Prostate gland (tissue), 2 donors: Measurements from ENCODE around the gene PROM2.

Experiments used
- CTCF ChIP-seq, 4 experiments: fragments of 200-600 bp in 2 of 4; fragments of 450-650 bp in 2 of 4; sonication (generic) in 2 of 4; IDR thresholded peaks; 1 replicate in 3 of 4; 2 replicates in 1 of 4; pipeline ENCODE4 v1.5.1; 2016 to 2019; ENCODE audit warnings: antibody characterized with exemption in 4 of 4, mild to moderate bottlenecking in 2 of 4, moderate library complexity in 2 of 4
- POLR2AphosphoS5 ChIP-seq: sonication (generic); formaldehyde crosslinking; IDR thresholded peaks from one replicate; pipeline ENCODE4 v1.6.1; 2017; ENCODE audit warnings: antibody characterized with exemption

GRCh38 chr2:95323347-95324155, 49.3 kb downstream of the PROM2 start:
- peak; percentile 29 to 75 (median 52) for TF ChIP-seq CTCF (IDR thresholded peaks at IDR 0.05)
- no peak for TF ChIP-seq POLR2AphosphoS5
